H1 (cell line): ENCODE measurements around the gene CDH1. TPM values are rescaled to one million over a fixed set of nuclear protein-coding genes. Genes with fewer than 3 reads are reported as not detected.

Source experiments
- CTCF ChIA-PET: fragments of 300-600 bp; sonication (Branson Sonifier 250); formaldehyde crosslinking; loops from one replicate; lab custom pipeline; 2021; ENCODE audit not compliant: partially characterized antibody; lab: Charles Lee
- POLR2A ChIA-PET: fragments of 300-600 bp; sonication (Branson Sonifier 250); formaldehyde crosslinking; loops from one replicate; lab custom pipeline; 2021; ENCODE audit warnings: inconsistent platforms; ENCODE audit not compliant: partially characterized antibody; lab: Charles Lee
- DNase-seq, 2 experiments: peaks; one replicate each; pipeline versions ENCODE4 v3.0.0 to v3.0.0-alpha.2; 2010 to 2022; ENCODE audit warnings: low spot score in 2 of 2, low read depth in 1 of 2, mixed read lengths in 1 of 2
- FAIRE-seq: peaks from 2 replicates; lab custom pipeline; 2011; peaks lifted over from hg19 to GRCh38; lab: Jason Lieb, UNC
- H2AFZ ChIP-seq: 2 replicates; pipeline ENCODE4 v1.8.1; 2012; ENCODE audit warnings: low read length, inconsistent platforms
- H2AK5ac ChIP-seq: 2 replicates; pipeline ENCODE4 v1.6.1; 2013; ENCODE audit warnings: low read depth, low read length
- H2BK120ac ChIP-seq: replicated peaks from 2 replicates; pipeline ENCODE3; 2013; ENCODE audit warnings: low read depth, low read length, inconsistent platforms
- H2BK12ac ChIP-seq: 2 replicates; pipeline ENCODE4 v1.6.1; 2013; ENCODE audit warnings: low read depth, low read length
- H2BK15ac ChIP-seq: 2 replicates; pipeline ENCODE4 v1.6.1; 2013; ENCODE audit warnings: low read length
- H2BK20ac ChIP-seq: 2 replicates; pipeline ENCODE4 v1.6.1; 2013; ENCODE audit warnings: low read length
- H2BK5ac ChIP-seq: 2 replicates; pipeline ENCODE4 v1.6.1; 2013; ENCODE audit warnings: low read depth, low read length
- H3K14ac ChIP-seq: 2 replicates; pipeline ENCODE4 v1.6.1; 2013; ENCODE audit warnings: inconsistent platforms; ENCODE audit not compliant: insufficient read length
- H3K18ac ChIP-seq: 2 replicates; pipeline ENCODE4 v1.6.1; 2013; ENCODE audit warnings: low read length; ENCODE audit errors: extremely low read depth
- H3K23ac ChIP-seq: 2 replicates; pipeline ENCODE4 v1.6.1; 2013; ENCODE audit warnings: inconsistent platforms; ENCODE audit not compliant: insufficient read length
- H3K23me2 ChIP-seq: 2 replicates; pipeline ENCODE4 v1.6.1; 2013; ENCODE audit warnings: low read depth, low read length
- H3K27ac ChIP-seq: 2 replicates; pipeline ENCODE4 v1.6.1; 2011; ENCODE audit warnings: low read depth, low read length, inconsistent platforms
- H3K27me3 ChIP-seq, 4 experiments: replicated peaks in 1 of 4; 1 replicate in 1 of 4; 2 replicates in 3 of 4; pipeline versions ENCODE4 v1.6.1 to v1.8.1; 2011 to 2013; ENCODE audit warnings: low read length in 3 of 4, mild to moderate bottlenecking in 3 of 4, inconsistent platforms in 2 of 4, mixed read lengths in 2 of 4, moderate library complexity in 1 of 4; ENCODE audit not compliant: control insufficient read depth in 3 of 4, insufficient read depth in 3 of 4; ENCODE audit errors: extremely low read depth in 1 of 4
- H3K36me3 ChIP-seq, 4 experiments: 2 replicates each; pipeline versions ENCODE4 v1.6.1 to v1.8.1; 2011 to 2013; ENCODE audit warnings: mild to moderate bottlenecking in 4 of 4, low read length in 3 of 4, moderate library complexity in 2 of 4, control low read depth in 1 of 4, inconsistent platforms in 1 of 4; ENCODE audit not compliant: insufficient read depth in 4 of 4, control insufficient read depth in 2 of 4
- H3K4ac ChIP-seq: replicated peaks from 2 replicates; pipeline ENCODE3; 2013; ENCODE audit warnings: low read length, low read depth, mixed read lengths, inconsistent platforms; ENCODE audit not compliant: insufficient read length
- H3K4me1 ChIP-seq, 4 experiments: replicated peaks in 1 of 4; 1 replicate in 1 of 4; 2 replicates in 3 of 4; pipeline versions ENCODE4 v1.6.1 to v1.8.1; 2011 to 2013; ENCODE audit warnings: low read length in 3 of 4, inconsistent platforms in 2 of 4, mixed read lengths in 1 of 4; ENCODE audit not compliant: insufficient read depth in 4 of 4, control insufficient read depth in 3 of 4
- H3K4me2 ChIP-seq, 2 experiments: 2 replicates each; pipeline versions ENCODE4 v1.6.1 to v1.8.1; 2011 to 2013; ENCODE audit warnings: low read depth in 2 of 2, low read length in 2 of 2, control low read depth in 1 of 2, inconsistent platforms in 1 of 2, mild to moderate bottlenecking in 1 of 2; ENCODE audit not compliant: insufficient read depth in 1 of 2
- H3K4me3 ChIP-seq, 4 experiments: fragments of 200-600, 300-600 bp in 1 of 4; sonication (generic), shearing (Covaris generic), sonication (Bioruptor Twin) in 1 of 4; 2 replicates each; pipeline versions ENCODE4 v1.5.1 to v1.8.1; 2011 to 2016; ENCODE audit warnings: low read length in 4 of 4, low read depth in 3 of 4, control low read depth in 2 of 4, inconsistent platforms in 2 of 4, mild to moderate bottlenecking in 2 of 4, mixed read lengths in 1 of 4, moderate library complexity in 1 of 4; ENCODE audit not compliant: insufficient read depth in 2 of 4; ENCODE audit errors: extremely low read depth in 1 of 4
- H3K56ac ChIP-seq: replicated peaks from 2 replicates; pipeline ENCODE3; 2013; ENCODE audit warnings: low read depth, mild to moderate bottlenecking, mixed read lengths, low read length, inconsistent platforms; ENCODE audit not compliant: insufficient read length
- H3K79me1 ChIP-seq: 2 replicates; pipeline ENCODE4 v1.6.1; 2013; ENCODE audit warnings: low read depth, low read length, control low read depth
- H3K79me2 ChIP-seq, 2 experiments: 2 replicates each; pipeline versions ENCODE4 v1.6.1 to v1.8.1; 2012 to 2013; ENCODE audit warnings: low read length in 2 of 2, mild to moderate bottlenecking in 2 of 2, inconsistent platforms in 1 of 2; ENCODE audit not compliant: insufficient read depth in 2 of 2, control insufficient read depth in 1 of 2
- H3K9ac ChIP-seq, 4 experiments: replicated peaks in 1 of 4; 1 replicate in 1 of 4; 2 replicates in 3 of 4; pipeline versions ENCODE4 v1.6.1 to v1.8.1; 2011 to 2013; ENCODE audit warnings: low read depth in 3 of 4, low read length in 3 of 4, control low read depth in 2 of 4, mild to moderate bottlenecking in 2 of 4, moderate library complexity in 2 of 4, inconsistent platforms in 1 of 4; ENCODE audit errors: extremely low read depth in 1 of 4
- H3K9me3 ChIP-seq, 2 experiments: 2 replicates each; pipeline versions ENCODE4 v1.6.1 to v1.8.1; 2012 to 2013; ENCODE audit warnings: mild to moderate bottlenecking in 2 of 2, moderate library complexity in 2 of 2, control low read depth in 1 of 2, inconsistent platforms in 1 of 2, low read depth in 1 of 2, low read length in 1 of 2, mixed read lengths in 1 of 2; ENCODE audit not compliant: insufficient read depth in 2 of 2
- H4K20me1 ChIP-seq, 2 experiments: replicated peaks in 1 of 2; 2 replicates each; pipeline versions ENCODE3 to v1.8.1; 2011 to 2013; ENCODE audit warnings: inconsistent platforms in 2 of 2, low read length in 2 of 2, mild to moderate bottlenecking in 1 of 2; ENCODE audit not compliant: insufficient read depth in 2 of 2, control insufficient read depth in 1 of 2
- H4K5ac ChIP-seq: 2 replicates; pipeline ENCODE4 v1.6.1; 2013; ENCODE audit warnings: low read length, low read depth, mixed read lengths, inconsistent platforms; ENCODE audit not compliant: insufficient read length
- H4K8ac ChIP-seq: 2 replicates; pipeline ENCODE4 v1.8.0; 2013; ENCODE audit warnings: mild to moderate bottlenecking, moderate library complexity, low read length, inconsistent platforms; ENCODE audit not compliant: insufficient read depth; ENCODE audit errors: extremely low read depth
- H4K91ac ChIP-seq: replicated peaks from 2 replicates; pipeline ENCODE3; 2013; ENCODE audit warnings: low read length, mixed read lengths, inconsistent platforms; ENCODE audit not compliant: insufficient read length
- HDAC2 ChIP-seq, 2 experiments: fragments of 300-600 bp in 1 of 2; sonication (generic) in 1 of 2; IDR thresholded peaks; 2 replicates each; pipeline ENCODE4 v1.6.1; 2011 to 2012; ENCODE audit warnings: low read depth in 2 of 2, low read length in 2 of 2, mild to moderate bottlenecking in 2 of 2, moderate library complexity in 2 of 2, borderline replicate concordance in 1 of 2, inconsistent platforms in 1 of 2
- HDAC6 ChIP-seq: IDR thresholded peaks from one replicate; pipeline ENCODE4 v1.7.1; 2012; ENCODE audit warnings: low read depth, mild to moderate bottlenecking, inconsistent platforms, low read length, moderate library complexity
- KDM5A ChIP-seq: fragments of 200-600 bp; IDR thresholded peaks from 2 replicates; pipeline ENCODE4 v1.7.1; 2012; ENCODE audit warnings: mild to moderate bottlenecking, low read length, inconsistent platforms, mixed read lengths
- RBBP5 ChIP-seq: IDR thresholded peaks from 2 replicates; pipeline ENCODE4 v1.7.1; 2012; ENCODE audit warnings: low read depth, mild to moderate bottlenecking, inconsistent platforms, low read length, moderate library complexity, borderline replicate concordance
- RXRA ChIP-seq: IDR thresholded peaks from 2 replicates; pipeline ENCODE4 v1.6.1; 2011; ENCODE audit warnings: low read depth, mild to moderate bottlenecking, low read length, moderate library complexity; ENCODE audit not compliant: insufficient read depth
- SIN3A ChIP-seq, 2 experiments: IDR thresholded peaks in 1 of 2; conservative IDR thresholded peaks in 1 of 2; 2 replicates each; pipeline ENCODE4 v1.6.1; 2011 to 2012; ENCODE audit warnings: low read length in 2 of 2, improper control_type of control experiment in 1 of 2, low read depth in 1 of 2, mild to moderate bottlenecking in 1 of 2
- SRF ChIP-seq: IDR thresholded peaks from 2 replicates; pipeline ENCODE4 v1.6.1; 2011; ENCODE audit warnings: mild to moderate bottlenecking, low read depth, low read length, moderate library complexity
- TBP ChIP-seq: IDR thresholded peaks from 2 replicates; pipeline ENCODE4 v1.6.1; 2011; ENCODE audit warnings: low read depth, low read length, improper control_type of control experiment
- YY1 ChIP-seq: IDR thresholded peaks from 2 replicates; pipeline ENCODE4 v1.6.1; 2011; ENCODE audit warnings: low read depth, mild to moderate bottlenecking, low read length
- ZNF274 ChIP-seq: IDR thresholded peaks from 2 replicates; pipeline ENCODE4 v1.7.0; 2012; ENCODE audit warnings: low read length, borderline replicate concordance; ENCODE audit errors: extremely low read depth
- WGBS, 2 experiments: shearing (Covaris generic) in 1 of 2; methylation state at CpG; one replicate each; pipeline versions ENCODE4 v1.1.6 to v1.1.7; 2013 to 2015; ENCODE audit warnings: low lambda C conversion rate in 2 of 2, mixed read lengths in 2 of 2, inconsistent platforms in 1 of 2, low coverage in 1 of 2, missing lambda C conversion rate in 1 of 2; ENCODE audit not compliant: insufficient replicate concordance in 2 of 2, insufficient coverage in 1 of 2, insufficient read length in 1 of 2; ENCODE audit errors: extremely low coverage in 1 of 2, missing lambda C conversion rate in 1 of 2; 5-methylcytosine and 5-hydroxymethylcytosine counted together
- polyA plus RNA-seq, 7 experiments: library from polyadenylated mRNA; depleted of rRNA in 3 of 7; stranded (reverse) in 5 of 7; unstranded in 2 of 7; fragments of >200 nt in 5 of 7; fragments of 200-250 nt in 2 of 7; gene quantifications; 1 replicate in 5 of 7; 2 replicates in 1 of 7; 4 replicates in 1 of 7; pipeline versions ENCODE4 v1.2.1 to v1.2.3, GENCODE V29; 2011 to 2013; ENCODE audit warnings: missing spikeins in 2 of 7, mixed read lengths in 2 of 7
- total RNA-seq: library from RNA; stranded (reverse); fragmentation: NEBNext Ultra II Directional; extraction: Animal tissue kit (Norgen Biotek cat#: 25700); gene quantifications from 2 replicates; pipeline ENCODE4 v1.2.1, GENCODE V29; 2021
- TF ChIP-seq, protein P1 (sequence below): IDR thresholded peaks from 2 replicates; pipeline ENCODE4 v1.6.1; 2012; ENCODE audit warnings: inconsistent platforms

The CDH1 gene
- total and polyA plus RNA-seq, 2 of the 8 experiments (the other 6 are each of a cell fraction or from before 2014, with no cell fraction given): 133 to 265 TPM

- ChIA-PET POLR2A (interaction anchor here (0.7 to 3.2 kb wide), 11 partner anchors 9 to 487 kb away, joined by 3 to 12 read pairs (median 3); partner anchors contain the start of genes CDH3, CHTF8, PDF and UTP4), CTCF (interaction anchor here (0.6 to 3.3 kb wide), 17 partner anchors 9 to 522 kb away, joined by 3 to 12 read pairs (median 4); no protein-coding TSS in a partner anchor)
- no peaks in the 10 kb centered on the region for H3K27me3 ChIP-seq
- no peak for TF ChIP-seq ZNF274
- no peak for TF ChIP-seq RXRA
- TF ChIP-seq HDAC2 (IDR thresholded peaks at IDR 0.05; ENCODE audit: borderline replicate concordance in 1 of 2, low read depth in 2 of 2, low read length in 2 of 2): peak; percentile 29 to 79; a peak in 1 of 4 replicates
- peak; percentile 99 for TF ChIP-seq YY1
- TF ChIP-seq RBBP5: no peak
- TF ChIP-seq, protein P1, sequence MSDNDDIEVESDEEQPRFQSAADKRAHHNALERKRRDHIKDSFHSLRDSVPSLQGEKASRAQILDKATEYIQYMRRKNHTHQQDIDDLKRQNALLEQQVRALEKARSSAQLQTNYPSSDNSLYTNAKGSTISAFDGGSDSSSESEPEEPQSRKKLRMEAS: peak; percentile 74
- TF ChIP-seq SRF: no peak
- TF ChIP-seq KDM5A: 0 out of 2 replicates have a peak, but pooled peaks have one; percentile 23
- peak; percentile 66; the same call in 1 of the 2 replicates for TF ChIP-seq TBP
- no peak for TF ChIP-seq HDAC6
- TF ChIP-seq SIN3A (conservative IDR thresholded peaks at IDR 0.05 in 1 of 2, IDR thresholded peaks at IDR 0.05 in 1 of 2; ENCODE audit: low read depth in 1 of 2, low read length in 2 of 2): peak; percentile 54 to 81; a peak in 1 of 4 replicates
Measured at GRCh38 chr16:68843482-68844210, 106.6 kb downstream of the CDH1 start, which contains the start of gene TANGO6. Gene TANGO6, plus strand, starts transcription at chr16:68843531. Its CDS starts 87 bp downstream, at chr16:68843618.

More at GRCh38 chr16:68843482-68844210, 106.6 kb downstream of the CDH1 start, which contains the start of gene TANGO6:
- FAIRE-seq (no peak), DNase-seq (peak; percentile 49 to 94)
- H3K9ac ChIP-seq: peak within 1 kb of the TSS; percentile 55 to 81 (median 68)
- H2BK15ac ChIP-seq: peak within 1 kb of the TSS; percentile 81; the same call in 1 of the 2 replicates
- H3K4me3 ChIP-seq: peak within 1 kb of the TSS; percentile 72 to 91 (median 80)
- no peaks in the 10 kb centered on the region for H3K9me3 ChIP-seq
- no peaks in the 10 kb centered on the region for H4K20me1 ChIP-seq
- peak within 1 kb of the TSS; percentile 69 for H3K27ac ChIP-seq
- H2BK5ac ChIP-seq: peak within 1 kb of the TSS; percentile 90; the same call in 1 of the 2 replicates
- H2BK120ac ChIP-seq: no peak within 1 kb of the TSS
- H4K8ac ChIP-seq: peak within 1 kb of the TSS; percentile 69; the same call in 1 of the 2 replicates
- H4K91ac ChIP-seq: peak within 1 kb of the TSS; percentile 97
- H3K56ac ChIP-seq: peak within 1 kb of the TSS; percentile 81
- no peaks in the 10 kb centered on the region for H3K79me2 ChIP-seq
- H3K4me1 ChIP-seq: no peaks in the 10 kb centered on the region
- H2BK12ac ChIP-seq: peak within 1 kb of the TSS; percentile 52; the same call in 1 of the 2 replicates
- H3K4ac ChIP-seq: no peak within 1 kb of the TSS
- H3K14ac ChIP-seq: no peak within 1 kb of the TSS
- no peak within 1 kb of the TSS for H3K23ac ChIP-seq
- H2AFZ ChIP-seq: peak within 1 kb of the TSS; percentile 87
- H2BK20ac ChIP-seq: no peak within 1 kb of the TSS
- H2AK5ac ChIP-seq: no peak within 1 kb of the TSS
- peaks cover 6% of the 10 kb centered on the region for H3K23me2 ChIP-seq
- no peaks in the 10 kb centered on the region for H3K79me1 ChIP-seq
- H3K18ac ChIP-seq: peak within 1 kb of the TSS; percentile 99
- H4K5ac ChIP-seq: peak within 1 kb of the TSS; percentile 97
- WGBS, 2 experiments: 2% methylated on average over 54 of the region's 55 CpGs; no CpG with 5 or more reads in 1 of the 2 experiments
- peak within 1 kb of the TSS; percentile 66 to 87 for H3K4me2 ChIP-seq
- no peaks in the 10 kb centered on the region for H3K36me3 ChIP-seq
